ENCODE measurements around the gene MPO. TPM values are rescaled to one million over a fixed set of nuclear protein-coding genes. Genes with fewer than 3 reads are reported as not detected.

MPO gene
- total RNA-seq, 1 donor from 2014 or later, result not detected

DNA sequence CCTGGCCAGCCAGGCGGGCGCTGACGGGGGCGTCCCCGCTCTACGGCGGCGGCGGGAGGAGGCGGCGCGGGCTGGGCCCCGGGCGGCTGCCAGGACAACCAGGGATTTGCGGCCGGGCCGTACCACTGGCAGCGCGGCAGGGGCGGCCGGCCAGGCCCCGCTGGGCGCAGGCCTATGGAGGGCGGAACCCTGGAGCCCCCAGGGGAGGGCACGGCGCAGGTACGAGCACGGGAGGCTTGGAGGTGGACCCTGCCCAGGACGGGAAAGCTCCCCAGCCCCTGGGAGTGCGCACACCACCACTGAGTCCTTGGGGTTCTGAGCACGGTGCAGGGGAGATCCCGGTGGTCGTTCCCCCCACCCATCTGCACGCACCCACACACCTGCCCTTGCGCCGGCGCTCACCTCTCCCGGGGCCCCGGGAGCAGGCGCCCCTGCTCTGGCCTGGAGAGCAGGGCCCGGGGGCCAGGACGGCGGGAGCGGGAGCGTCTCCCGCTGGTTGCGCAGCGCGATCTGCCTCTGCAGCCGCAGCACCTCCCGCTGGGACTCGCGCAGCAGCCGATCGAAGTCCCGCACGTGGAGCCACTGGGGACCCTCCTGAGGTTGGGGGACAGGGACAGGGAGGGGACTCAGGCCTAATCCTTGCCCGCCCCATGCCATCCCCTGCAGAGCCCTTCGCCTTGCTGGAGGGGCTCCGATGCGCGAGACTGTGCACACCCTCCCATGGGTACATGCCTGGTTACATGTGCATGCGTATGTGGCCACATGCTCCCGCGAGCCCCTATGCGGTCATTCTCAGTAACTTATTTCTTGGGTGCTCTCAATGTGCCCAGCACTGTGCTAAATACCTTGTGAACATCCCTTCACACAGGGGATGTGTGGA is 43.9 kb upstream of the MPO start:
- no peak overlapping the region for H3K27ac Mint-ChIP-seq (ENCODE audit: unreplicated experiment)
- TF ChIP-seq, protein P1, sequence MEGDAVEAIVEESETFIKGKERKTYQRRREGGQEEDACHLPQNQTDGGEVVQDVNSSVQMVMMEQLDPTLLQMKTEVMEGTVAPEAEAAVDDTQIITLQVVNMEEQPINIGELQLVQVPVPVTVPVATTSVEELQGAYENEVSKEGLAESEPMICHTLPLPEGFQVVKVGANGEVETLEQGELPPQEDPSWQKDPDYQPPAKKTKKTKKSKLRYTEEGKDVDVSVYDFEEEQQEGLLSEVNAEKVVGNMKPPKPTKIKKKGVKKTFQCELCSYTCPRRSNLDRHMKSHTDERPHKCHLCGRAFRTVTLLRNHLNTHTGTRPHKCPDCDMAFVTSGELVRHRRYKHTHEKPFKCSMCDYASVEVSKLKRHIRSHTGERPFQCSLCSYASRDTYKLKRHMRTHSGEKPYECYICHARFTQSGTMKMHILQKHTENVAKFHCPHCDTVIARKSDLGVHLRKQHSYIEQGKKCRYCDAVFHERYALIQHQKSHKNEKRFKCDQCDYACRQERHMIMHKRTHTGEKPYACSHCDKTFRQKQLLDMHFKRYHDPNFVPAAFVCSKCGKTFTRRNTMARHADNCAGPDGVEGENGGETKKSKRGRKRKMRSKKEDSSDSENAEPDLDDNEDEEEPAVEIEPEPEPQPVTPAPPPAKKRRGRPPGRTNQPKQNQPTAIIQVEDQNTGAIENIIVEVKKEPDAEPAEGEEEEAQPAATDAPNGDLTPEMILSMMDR (IDR thresholded peaks at IDR 0.05), result no peak
- H3K9me3 Mint-ChIP-seq (ENCODE audit: low read depth), result no peaks in the 10 kb centered on the region
- no peak for DNase-seq (ENCODE audit: low spot score)
- H3K27me3 Mint-ChIP-seq (ENCODE audit: low read depth), result peaks cover 10% of the 10 kb centered on the region
- H3K4me1 Mint-ChIP-seq (ENCODE audit: low read depth), result no peaks in the 10 kb centered on the region
- H3K36me3 Mint-ChIP-seq (ENCODE audit: low read depth), result no peaks in the 10 kb centered on the region
- peak overlapping the region; percentile 23 for H3K4me3 Mint-ChIP-seq (ENCODE audit: unreplicated experiment)

DNA sequence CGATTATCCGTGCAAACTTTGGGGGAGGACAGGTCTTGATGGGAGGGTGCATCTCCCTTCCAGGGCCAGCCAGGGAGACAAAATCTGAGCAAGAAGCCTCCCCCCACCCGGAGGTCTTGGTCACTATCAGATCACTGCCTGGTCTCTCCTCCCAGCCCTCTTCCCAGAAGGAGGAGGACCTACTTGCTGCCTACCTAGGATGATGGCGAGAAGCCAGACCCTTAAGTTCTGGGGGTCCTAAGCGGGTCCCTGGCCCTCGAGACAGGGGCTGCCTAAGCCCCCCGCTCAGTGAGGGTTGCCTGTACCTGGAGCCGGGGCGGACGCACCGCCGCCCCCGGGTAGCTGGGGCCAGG is 43.3 kb upstream of the MPO start:
- no peaks in the 10 kb centered on the region for H3K4me1 Mint-ChIP-seq (ENCODE audit: low read depth)
- H3K36me3 Mint-ChIP-seq (ENCODE audit: low read depth), result no peaks in the 10 kb centered on the region
- H3K9me3 Mint-ChIP-seq (ENCODE audit: low read depth), result no peaks in the 10 kb centered on the region
- TF ChIP-seq, protein P1 (IDR thresholded peaks at IDR 0.05), result no peak
- no peak overlapping the region for H3K27ac Mint-ChIP-seq (ENCODE audit: unreplicated experiment)
- DNase-seq (ENCODE audit: low spot score), result no peak
- H3K4me3 Mint-ChIP-seq (ENCODE audit: unreplicated experiment), result no peak overlapping the region
- peaks cover 10% of the 10 kb centered on the region for H3K27me3 Mint-ChIP-seq (ENCODE audit: low read depth)

DNA sequence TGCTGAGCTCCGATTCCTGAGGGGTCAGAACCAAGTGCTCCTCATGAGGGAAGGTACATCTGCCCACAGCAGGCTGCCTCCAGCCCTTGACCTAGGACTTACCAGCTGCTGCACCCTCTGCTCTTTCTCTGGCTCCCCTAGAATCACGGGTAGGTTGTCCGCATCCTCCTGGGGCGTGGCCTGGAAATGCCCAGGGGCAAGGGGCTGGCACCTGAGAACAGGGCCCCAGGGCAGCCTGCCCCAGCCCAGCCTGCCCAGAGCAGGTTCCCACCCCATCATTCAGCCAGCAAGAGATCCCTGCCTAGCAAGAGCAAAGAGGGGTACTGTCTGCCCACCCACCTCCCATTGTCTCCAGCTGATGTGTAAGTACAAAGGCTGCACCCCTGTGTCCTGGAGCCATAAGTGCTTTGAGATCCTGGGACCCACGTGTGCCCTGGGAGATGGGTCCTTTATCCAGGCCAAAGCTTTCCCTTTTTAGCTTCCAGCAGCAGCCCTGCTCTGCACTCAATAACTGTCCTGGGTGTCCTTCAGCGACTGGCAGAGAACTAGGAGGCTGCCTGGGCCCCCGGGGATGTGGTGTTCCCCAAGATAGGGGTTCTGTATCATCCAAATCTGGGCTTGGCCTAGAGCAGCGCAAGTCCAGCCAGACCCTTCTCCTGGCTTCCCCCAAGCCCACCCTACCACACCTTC is 42.8 kb upstream of the MPO start:
- no peak overlapping the region for H3K4me3 Mint-ChIP-seq (ENCODE audit: unreplicated experiment)
- H3K27me3 Mint-ChIP-seq (ENCODE audit: low read depth), result peaks cover 10% of the 10 kb centered on the region
- TF ChIP-seq, protein P1 (IDR thresholded peaks at IDR 0.05), result no peak
- no peaks in the 10 kb centered on the region for H3K4me1 Mint-ChIP-seq (ENCODE audit: low read depth)
- no peaks in the 10 kb centered on the region for H3K36me3 Mint-ChIP-seq (ENCODE audit: low read depth)
- H3K9me3 Mint-ChIP-seq (ENCODE audit: low read depth), result no peaks in the 10 kb centered on the region
- H3K27ac Mint-ChIP-seq (ENCODE audit: unreplicated experiment), result no peak overlapping the region
- no peak for DNase-seq (ENCODE audit: low spot score)

DNA sequence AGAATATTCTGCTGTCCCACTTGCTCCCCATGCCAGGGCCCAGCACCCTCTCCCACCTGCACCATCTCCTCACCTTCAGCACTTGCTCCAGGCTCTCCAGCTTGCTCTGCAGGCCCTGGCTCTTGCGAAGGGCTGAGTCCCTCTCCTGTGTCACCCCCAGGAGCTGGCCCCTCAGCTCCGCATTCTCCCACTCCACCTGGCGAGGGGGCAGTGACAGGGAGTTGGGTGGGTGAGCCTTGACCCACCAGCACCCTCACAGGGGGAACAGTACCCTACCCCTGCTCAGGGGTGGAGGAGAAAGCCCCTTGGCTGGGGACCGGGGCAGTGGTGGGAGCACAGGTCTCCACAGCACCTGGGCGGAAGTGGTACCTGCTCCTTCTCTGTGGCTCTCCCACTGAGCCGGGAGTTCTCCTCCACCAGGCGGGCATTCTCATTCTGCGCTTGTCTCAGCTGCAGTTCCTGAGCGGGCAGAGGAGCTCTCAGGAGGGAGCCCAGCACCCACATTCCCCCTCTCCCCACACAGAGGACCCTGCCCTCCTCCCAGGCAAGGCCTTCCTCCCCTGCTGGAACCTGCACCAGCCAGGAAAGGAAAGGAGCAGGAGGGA is 41.9 kb upstream of the MPO start:
- Mint-ChIP-seq H3K27me3 (ENCODE audit: low read depth) (peaks cover 7% of the 10 kb centered on the region), H3K4me1 (ENCODE audit: low read depth) (no peaks in the 10 kb centered on the region), H3K27ac (ENCODE audit: unreplicated experiment) (no peak overlapping the region), H3K36me3 (ENCODE audit: low read depth) (no peaks in the 10 kb centered on the region), H3K9me3 (ENCODE audit: low read depth) (no peaks in the 10 kb centered on the region), H3K4me3 (ENCODE audit: unreplicated experiment) (no peak overlapping the region)
- TF ChIP-seq, protein P1 (IDR thresholded peaks at IDR 0.05), result no peak
- no peak for DNase-seq (ENCODE audit: low spot score)

Data from chondrocyte (in vitro differentiated cells).